Stimulated activated CD4-positive, alpha-beta T cell treated with anti-CD3 and anti-CD28 coated beads, Interleukin-1b, Interleukin-23, amount 100 ng/mL, for 24 hours (primary cell): ENCODE data around the gene IYD.

ENCODE experiments used
- DNase-seq, 4 experiments: peaks; one replicate each; pipeline ENCODE4 v3.0.0-alpha.2; 2020; ENCODE audit warnings: low read depth in 4 of 4, low spot score in 1 of 4

IYD gene

GRCh38 chr6:150394899-150395295 is 26.1 kb downstream of the IYD start:
- no peak for DNase-seq

GRCh38 chr6:150395388-150396009 is 26.7 kb downstream of the IYD start:
- peak in 1 of 4 experiments; percentile 14 for DNase-seq

DNA sequence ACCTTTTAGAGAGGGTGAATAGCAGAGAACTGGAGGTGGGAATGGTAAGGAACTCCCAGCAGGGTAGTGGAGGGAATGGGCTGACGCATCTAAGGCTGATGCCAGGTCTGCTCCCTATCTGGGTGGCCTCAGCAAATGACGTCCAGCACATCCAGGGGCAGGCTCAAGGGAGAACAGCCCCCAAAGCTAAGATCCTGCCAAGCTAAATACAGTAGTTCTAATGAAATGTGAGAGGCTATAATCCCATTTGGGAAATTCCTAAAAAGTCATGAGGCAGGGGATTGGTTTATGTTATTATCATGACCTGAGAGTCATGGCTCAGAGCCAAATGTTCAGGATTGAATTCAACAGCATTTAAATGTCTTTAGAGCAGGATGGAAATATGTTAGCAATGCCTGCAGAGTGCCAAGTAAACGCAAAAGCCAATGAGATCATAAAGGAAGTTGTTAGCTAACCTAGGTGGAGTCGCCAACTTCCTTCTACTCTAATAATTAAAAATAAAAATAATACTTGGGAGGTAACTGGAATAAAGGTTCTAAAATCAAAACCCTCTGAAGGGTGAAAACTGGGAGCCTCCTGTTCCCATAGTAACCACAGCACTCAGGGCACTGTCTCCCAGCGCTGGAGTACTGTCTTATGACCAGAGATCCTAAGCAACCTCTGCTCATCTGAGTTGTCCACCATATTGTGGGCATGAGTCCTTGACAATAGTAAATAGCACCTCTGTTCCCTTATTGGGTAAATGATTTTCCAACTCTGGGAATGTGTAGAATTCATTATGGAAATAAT is 34.8 kb downstream of the IYD start:
- no peak for DNase-seq

DNA sequence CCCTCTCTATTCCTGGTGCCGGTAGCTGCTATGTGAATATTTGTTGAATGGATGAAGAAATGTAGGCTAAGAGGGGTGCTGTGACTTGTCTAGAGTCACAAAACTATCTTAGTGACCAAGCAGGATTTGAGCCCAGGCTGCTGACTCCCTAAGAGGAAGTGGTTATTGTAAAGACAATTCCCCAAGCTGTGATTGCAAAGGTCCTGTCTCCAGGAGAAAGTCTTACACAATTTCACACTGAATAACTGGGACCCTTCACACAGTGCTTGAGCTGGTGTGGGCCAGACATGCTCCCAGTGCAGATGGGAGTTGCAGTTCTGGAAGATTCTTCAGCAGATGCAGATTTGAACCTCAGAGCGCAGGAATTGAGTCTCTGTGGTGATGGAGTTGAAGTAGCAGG is 38.1 kb downstream of the IYD start:
- DNase-seq: no peak

DNA sequence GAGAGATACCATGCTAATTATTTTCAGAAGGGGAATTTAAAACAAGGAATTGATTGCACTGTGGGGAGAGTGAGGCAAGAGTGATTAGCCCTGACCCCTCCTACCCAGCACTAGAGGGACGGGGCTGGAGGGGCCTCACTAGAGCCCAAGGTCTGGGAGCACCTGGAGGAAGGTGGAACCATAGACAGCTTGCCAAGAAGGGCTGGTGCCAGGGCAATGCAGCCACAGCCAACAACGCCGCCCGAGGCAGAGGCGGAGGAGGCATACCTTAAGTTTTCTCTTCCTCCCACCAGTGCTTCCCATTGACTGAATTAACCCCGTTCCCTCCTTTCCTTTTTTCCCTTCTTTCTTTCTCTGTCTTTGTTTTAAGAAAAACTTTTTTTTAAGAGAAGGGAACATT is 40.0 kb downstream of the IYD start:
- no peak for DNase-seq

- DNase-seq: no peak
These were observed 40.8 kb downstream of the IYD start for GRCh38 chr6:150409576-150410066.

DNA sequence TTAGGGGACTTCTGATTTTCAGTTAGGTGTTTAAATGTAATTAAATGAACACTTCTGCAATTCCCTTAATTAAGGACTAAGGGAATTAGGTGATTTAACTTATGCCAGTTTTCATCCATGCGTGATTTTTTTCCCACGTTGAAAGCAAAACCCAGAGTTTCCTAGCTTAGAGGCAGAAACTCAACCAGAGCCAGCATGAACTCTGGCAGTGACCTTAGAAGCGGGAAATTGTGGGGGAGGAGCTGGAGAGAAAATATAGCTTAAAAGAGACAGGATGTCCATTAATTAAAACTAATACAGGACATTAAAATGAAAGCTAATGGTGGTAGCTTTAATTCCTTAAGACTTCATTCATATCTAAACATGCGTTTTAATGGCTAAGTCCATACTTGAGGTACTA is 41.6 kb downstream of the IYD start:
- DNase-seq: no peak

GRCh38 chr6:150410906-150411305 is 42.1 kb downstream of the IYD start:
- no peak for DNase-seq

GRCh38 chr6:150412221-150412620 is 43.4 kb downstream of the IYD start:
- DNase-seq: no peak

GRCh38 chr6:150413198-150413597 is 44.4 kb downstream of the IYD start:
- DNase-seq: no peak

GRCh38 chr6:150413781-150414281 is 45.0 kb downstream of the IYD start:
- DNase-seq: no peak

DNA sequence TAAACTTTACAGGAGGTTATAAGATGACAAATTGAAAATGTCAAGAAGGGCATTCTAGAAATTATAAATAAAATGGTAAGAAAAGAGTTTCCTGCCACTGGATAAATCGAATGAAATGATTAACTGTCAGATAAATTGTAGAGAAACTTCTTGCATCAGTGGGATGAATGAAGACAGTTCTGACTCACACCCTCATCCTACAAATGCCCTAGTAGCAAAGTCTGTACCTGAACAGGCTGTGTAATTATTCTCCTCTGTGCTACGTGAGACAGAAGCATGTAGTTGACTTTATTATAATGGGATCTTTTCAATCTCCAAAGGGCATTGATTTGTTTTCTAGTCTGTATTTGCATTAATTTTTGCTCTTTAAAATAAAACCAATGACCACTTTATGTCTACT is 47.3 kb downstream of the IYD start:
- no peak for DNase-seq

DNA sequence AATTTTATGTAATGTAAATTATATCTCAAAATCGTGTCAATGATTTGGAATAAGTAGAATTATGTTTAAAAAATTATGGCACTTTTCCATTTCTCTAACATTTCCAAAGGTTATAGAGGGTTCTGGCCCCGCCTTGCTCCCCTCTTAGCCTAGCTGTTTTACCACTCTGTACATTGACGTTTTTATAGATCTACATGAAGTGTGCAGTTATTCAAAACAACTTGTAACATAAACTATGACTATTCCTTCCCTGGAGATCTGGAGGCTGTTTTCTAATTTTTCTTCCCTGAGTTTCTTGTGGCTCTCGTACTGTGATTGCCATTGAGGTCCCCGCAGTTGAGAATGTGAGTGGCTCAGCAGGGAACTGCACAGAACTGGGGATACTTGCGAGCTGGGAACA is 48.4 kb downstream of the IYD start:
- no peak for DNase-seq

GRCh38 chr6:150417899-150418826 is 49.4 kb downstream of the IYD start:
- no peak for DNase-seq

DNA sequence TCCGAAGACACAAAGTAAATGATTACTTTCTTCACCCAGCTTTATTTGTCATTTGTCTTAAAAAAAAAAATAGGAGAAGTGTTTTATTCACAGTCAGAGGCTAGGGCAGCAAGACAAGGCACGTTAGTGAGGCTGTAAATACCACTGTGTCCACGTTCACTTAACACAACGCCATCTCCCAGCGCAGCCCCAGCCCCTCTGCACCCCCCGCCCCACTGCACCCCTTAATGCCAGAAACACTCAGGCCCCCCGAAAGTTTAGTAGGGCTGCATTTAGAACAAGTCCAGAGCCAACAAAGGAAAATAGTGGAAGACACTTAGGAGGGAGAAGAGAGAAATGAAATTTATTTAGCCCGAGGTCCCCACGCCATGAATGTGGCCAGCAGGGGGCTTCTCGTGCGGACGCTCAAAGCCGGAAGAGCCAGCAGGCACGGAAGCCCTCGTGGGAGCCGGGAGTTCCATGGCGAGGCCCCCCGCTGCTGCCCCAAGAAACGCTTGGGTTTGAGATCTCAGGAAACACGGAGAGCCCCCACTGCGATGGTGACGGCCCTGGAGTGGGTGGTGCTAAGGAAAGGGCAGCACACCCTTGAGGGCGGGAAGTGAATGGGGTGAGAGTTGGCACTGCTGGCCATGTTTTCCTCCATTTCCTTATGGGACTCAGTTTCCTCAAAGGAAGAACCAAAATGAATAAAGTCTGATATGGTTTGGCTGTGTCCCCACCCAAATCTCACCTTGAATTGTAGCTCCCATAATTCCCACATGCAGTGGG is 50.2 kb downstream of the IYD start:
- DNase-seq: peak in 3 of 4 experiments; percentile 15 to 36 (median 24)

DNA sequence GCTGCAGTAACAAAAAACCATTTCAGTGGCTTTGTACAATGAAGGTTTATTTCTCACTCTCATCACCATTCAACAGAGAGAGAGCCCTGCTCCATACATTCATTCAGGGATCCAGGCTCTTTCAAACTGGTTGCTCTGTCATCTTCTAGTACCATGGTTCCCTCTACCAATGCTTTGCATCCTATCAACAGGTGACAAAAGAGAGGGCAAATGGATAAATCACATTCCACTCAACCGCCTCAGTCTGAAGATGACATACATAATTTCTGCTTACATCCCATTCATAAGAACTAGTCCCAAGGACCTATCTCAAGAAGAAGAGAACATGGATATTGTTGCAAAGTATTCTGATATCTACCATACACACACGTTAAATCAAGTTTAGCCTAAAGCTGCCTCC is 51.6 kb downstream of the IYD start:
- DNase-seq: no peak

DNA sequence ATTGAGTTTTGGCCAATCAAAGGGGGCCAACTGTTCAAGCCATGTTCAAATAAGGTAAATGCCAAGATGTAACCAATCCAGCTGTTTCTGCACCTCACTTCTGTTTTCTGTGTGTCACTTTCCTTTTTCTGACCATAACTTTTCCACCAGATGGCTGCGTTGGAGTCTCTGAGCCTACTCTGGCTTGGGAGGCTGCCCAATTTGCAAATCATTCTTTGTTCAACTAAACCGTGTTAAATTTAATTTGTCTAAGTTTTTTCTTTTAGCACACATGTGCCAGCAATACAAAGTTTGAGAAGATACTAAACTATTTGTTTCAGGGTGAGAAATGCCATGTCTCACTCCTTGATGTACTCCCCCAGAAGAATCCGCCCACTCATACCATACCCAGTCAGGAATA is 52.1 kb downstream of the IYD start:
- no peak for DNase-seq

- DNase-seq: no peak
These were observed 56.7 kb downstream of the IYD start for GRCh38 chr6:150425508-150425907.

DNA sequence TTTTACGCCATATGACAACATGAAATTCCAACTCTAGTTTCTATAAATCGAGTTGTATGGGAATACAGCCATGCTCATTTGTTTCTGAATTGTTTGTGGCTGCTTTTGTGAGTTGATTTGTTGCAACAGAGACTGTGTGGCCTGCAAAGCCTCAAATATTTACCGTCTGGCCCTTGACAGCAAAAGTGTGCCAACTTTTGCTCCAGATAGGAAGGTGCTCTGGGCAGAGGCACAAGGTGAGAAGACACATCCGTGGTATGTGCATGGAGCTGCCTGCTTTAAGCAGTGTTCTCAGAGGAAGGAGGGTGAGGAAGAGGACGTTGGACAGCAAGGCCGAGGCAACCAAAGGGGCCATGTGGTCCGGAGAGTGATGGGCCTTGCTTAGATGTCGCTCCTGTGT is 57.4 kb downstream of the IYD start:
- DNase-seq: no peak

GRCh38 chr6:150427037-150427602 is 58.3 kb downstream of the IYD start:
- DNase-seq: no peak
